ENCODE data around the gene GPR32.

GRCh38 chr19:50797781-50798658 is 27.8 kb downstream of the GPR32 start:
- TF ChIP-seq CTCF (IDR thresholded peaks at IDR 0.05): no peak
- no peak for TF ChIP-seq POLR2A (IDR thresholded peaks at IDR 0.05)

All from body of pancreas (tissue), 4 donors.